Endothelial cell of hepatic sinusoid (primary cell): ENCODE data around the gene ZCCHC4.
"Not testable (repeated sequence)": the region's sequence is repeated elsewhere in the genome, so short reads cannot be mapped to it uniquely, and the experiment has no call there.

Experiments used
- in situ Hi-C: cut with HindIII; loops from 2 replicates; pipeline ENCODE4 v1.10.0; 2017; ENCODE audit warnings: low sequenced_read_pairs

Gene ZCCHC4

DNA sequence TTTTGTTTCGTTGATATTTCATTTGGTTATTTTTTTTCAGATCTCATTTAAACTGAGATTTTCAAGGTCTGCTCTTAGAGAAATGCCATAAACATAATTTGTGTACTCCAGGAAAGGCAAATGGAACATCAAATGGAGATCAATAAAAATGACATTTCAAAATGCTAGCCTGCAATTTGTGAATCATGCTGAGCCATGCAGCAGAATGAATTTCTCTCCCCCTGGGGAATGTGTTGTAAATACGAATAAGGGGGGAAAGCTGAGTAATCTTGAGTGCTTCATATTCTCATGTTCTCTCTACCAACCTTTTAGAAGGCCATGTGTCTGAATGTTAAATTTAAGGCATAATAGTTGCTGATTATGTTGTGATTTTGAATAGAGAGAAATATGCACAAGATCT lies 7.8 kb downstream of the ZCCHC4 start:
- in situ Hi-C loops, result no loop called here

DNA sequence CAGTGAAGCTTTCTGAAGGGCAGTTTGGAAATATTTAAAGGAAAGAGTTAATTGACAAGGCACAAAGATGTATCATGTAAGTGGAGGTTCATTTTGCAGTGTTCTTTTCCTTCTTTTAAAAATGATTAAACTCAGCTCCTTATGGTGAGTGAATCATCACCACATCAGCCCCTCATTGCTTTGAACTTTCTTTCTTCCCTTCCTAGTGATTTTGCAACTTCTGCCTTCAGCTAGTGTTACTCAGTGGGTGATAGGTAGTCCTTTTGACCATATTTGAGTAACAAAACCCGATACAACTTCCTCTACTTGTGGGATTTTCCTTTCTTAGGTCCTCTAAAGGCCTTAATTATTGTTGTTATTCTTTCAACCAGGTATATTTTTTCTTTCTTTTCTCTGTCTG lies 8.2 kb downstream of the ZCCHC4 start:
- in situ Hi-C loops, result no loop called here

DNA sequence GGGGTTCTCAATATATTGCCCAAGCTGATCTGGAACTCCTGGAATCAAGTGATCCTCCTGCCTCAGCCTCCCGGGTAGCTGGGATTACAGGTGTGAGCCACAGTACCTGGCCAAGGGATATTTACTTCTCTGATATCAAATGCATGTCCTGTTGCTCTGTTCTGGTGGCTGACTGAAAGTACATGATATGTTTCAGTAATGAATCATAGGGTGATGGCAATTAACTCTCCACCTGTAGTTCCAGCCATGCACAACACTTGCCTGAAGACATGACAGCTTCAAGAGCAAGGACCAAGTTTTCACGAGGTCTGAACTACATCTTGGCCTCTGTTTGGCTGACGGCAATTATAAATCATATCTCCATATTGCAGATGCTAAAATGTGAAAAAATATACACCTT lies 9.1 kb downstream of the ZCCHC4 start:
- in situ Hi-C loops, result no loop called here

DNA sequence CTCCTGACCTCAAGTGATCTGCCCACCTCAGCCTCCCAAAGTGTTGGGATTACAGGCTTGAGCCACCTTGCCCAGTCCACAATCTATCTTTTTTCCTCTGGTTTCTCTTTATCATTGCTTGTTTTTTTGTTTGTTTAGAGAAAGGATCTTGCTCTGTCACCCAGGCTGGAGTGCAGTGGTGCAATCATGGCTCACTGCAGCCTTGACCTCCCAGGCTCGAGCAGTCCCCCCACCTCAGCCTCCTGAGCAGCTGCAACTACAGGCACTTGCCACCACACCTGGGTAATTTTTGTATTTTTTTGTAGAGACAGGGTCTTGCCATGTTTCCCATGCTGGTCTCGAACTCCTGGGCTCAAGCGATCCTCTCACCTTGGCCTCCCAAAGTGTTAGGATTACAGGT lies 15.9 kb downstream of the ZCCHC4 start:
- in situ Hi-C loops, result not testable (repeated sequence)

DNA sequence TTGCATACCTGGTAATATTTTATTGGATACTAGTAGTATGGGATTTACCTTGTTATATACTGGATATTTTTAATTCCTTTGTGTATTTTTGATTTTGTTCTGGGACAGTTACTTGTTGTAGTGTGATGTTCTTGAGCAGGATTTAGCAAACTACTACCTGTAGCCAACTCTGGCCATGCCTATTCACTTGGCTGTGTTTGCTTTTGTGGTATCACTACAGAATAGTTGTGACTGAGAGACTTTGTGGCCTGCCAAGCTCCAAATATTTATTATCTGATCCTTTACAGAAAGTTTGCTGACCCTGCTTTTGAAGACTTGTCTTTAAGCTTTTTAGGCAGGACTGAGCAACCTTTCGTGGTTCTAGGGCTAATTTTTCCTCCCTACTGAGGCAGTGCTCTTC lies 17.8 kb downstream of the ZCCHC4 start:
- in situ Hi-C loops, result no loop called here

DNA sequence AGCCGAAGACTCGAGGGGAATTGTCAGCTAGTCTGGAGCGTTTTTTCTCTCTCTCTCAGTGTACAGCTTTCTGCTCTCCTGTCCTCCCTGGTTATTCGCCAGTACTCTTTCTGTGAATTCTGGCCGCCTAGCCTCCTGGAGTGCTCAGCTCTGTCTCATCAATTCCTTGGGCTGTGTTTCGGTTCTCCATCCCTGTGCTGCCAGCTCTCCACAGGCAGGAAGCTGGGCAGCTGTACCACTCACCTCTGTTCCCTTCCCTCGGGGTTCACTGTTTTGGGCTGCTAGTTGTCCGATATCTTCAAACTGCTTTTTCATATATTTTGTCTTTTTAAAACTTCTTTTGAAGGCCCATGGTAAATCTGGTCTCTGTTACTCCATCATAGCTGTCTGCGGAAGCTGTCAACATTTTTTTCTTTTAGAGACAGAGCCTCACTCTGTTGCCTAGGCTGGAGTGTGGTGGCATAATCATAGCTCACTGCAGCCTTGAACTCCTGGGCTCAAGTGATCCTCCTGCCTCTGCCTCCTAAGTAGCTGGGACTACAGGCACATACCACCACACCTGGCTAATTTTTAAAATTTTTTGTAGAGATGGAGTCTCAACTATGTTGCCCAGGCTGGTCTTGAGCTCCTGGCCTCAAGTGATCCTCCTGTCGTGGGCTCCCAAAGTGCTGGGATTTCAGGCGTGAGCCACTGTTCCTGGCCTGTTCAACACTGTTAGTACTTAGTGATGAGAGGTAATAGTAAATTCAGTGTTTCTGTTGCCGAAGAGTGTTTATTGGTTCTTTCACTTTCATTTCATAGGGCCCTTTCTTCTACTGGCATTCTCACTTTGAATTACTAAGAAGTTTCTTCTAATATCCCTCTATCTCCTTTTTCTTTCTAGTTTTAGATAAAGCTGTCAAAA lies 18.6 kb downstream of the ZCCHC4 start:
- in situ Hi-C loops, result no loop called here

DNA sequence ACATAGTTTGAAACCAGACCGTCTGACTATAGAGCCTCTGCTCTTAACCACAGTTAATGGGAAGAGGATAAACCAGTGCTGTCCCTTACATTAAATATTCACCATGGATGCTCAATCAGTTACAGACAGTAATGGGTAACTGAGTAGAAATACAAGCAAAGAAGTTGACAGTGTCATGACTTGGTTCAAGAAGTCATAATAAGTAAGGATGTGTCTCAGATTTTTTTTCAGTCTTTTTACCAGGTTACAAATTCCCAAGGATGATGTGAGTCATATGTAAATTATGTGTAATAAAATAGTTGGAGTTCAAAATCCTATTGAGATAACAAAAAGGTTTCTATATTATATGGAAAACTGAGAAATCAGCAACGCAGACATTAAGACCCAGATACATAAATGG lies 31.1 kb downstream of the ZCCHC4 start:
- in situ Hi-C loops, result no loop called here

DNA sequence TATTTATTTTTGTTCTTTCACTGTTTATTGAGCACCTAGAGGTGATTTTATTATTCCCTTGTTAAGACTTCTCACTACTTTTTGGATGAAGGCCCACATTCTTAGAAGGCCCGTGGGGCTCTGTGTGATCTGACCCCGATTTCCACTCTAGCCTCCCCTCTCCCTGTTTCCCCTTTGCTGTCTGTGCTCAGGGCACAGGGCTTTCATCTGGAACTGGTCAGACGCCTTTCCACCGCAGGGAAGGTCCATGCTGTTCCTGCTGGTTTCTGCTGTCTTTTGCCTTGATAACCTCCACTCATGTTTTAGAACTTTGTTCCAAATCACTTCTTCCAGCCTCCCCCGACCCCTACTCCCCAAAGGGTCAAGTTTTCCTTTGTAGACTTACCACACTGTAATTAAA lies 33.2 kb downstream of the ZCCHC4 start:
- in situ Hi-C loops, result no loop called here

DNA sequence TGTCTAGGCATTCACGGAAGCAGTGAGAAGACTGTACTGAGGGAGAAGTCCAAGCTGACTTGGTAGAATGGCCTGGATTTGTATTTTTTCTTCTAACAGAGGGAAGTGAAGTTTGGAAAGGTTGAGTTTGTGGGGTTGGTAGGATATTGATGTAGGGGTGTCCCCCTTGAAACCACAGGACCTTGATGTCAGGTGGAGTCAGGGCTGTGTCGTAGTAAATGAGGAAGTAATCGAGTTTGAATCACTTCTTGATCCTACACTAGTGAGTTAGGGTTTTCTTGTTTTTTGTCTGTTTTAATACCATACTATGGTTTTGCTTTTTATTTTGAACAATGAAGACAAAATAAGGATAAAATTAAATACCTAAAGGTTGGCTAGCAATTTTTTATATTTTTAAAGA lies 34.3 kb downstream of the ZCCHC4 start:
- in situ Hi-C loops, result no loop called here

DNA sequence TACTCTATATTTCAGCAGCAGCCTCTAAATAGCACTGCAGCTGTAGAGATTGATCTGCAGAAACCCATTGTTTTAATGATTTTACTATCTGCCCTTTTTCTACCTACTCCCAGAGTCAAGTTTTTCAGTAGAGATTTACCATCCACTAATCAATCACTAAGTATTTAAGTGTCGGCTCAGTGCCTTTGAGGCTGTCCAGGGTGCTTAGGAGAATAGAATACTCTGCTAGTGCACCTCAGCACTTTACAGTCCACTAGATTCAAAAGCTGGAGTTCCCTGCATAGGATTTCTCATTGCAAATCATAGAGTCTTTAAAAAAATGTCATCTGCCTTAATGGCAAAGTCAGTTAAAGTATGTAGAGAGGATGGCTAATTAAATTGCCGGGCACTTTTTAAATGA lies 34.9 kb downstream of the ZCCHC4 start:
- in situ Hi-C loops, result no loop called here

DNA sequence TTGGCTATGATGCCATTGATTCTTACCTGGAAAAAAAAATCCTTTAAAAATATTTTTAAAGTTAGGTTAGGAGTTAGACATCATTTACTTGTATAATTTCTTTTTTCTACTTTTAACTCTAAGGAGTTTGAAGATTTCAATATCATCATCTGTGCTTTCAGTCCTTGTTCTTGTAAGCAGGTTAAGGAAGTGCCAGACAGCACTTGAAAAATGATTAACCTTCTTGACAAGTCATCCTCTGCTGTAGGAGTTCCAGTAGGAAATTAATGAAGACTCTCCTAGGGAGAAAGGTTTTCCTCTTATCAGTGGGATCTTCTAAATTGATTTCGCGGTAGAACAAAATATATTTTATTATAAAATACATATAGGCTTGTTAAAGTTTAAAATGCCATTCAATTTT lies 35.4 kb downstream of the ZCCHC4 start:
- in situ Hi-C loops, result no loop called here

DNA sequence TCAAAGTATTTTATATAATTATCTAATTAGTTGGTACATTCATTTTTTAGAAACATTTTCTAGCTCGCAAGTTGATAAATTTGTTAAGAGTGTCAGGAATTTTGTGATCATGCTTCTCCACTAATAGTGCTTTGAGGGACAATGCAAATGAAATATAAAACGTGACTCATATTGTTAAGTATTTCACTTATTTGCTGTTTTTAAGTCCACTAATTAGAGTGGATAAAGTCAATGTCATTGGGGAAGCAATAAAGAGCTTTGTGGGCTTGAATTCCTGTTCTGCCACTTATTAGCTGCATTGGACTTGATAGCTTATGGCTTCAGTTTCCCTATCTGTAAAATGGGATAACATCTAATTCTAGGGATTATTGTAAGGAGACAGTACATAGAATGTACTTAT lies 38.0 kb downstream of the ZCCHC4 start:
- in situ Hi-C loops, result no loop called here

DNA sequence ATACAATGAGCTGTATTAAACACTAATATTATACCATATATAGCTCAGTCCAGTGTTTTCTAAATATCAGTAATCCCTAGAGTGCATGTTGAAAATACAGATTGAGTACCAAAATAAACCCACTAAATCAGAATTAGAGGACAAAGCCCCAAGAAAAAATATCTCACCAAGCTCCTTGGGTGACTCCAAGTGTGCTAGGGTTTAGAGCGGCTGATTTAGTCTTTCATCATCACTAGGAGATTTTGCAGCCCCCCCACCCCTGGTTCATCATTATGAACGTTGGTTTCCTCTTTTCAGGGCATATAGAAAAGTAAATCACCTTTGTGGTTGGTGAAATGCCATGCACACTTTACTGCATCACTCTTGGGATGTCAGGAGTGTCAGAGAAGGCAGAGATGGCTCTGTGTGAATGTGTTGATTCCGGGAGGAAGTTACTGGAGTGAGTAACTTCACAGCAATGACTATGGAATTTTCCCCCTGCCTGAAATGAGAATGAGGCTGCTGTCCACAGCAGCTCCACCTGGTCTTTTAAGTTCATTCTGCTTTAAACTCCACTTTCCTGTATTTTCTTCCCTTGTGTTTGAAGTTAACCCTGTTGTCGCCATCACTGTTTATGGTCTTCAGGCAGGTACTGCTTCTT lies 39.3 kb downstream of the ZCCHC4 start:
- in situ Hi-C loops, result no loop called here

DNA sequence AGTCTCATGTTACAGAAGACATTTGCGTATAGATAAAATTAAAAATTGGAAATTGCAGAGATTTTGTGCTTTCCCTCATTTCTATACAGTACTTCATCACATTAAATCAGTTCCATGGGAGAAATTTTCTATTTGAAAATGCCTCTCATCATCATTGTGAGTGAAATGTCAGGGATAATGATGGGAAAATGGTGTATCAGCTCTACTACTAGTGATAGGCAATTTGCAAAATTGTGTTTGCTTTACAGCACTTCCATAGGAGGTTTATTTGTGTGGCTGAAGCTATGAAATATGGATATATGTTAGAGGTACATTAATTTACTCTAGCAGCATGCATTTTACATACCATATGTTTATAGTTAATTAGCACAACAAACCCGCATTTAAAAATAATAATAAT lies 43.5 kb downstream of the ZCCHC4 start:
- in situ Hi-C loops, result no loop called here

DNA sequence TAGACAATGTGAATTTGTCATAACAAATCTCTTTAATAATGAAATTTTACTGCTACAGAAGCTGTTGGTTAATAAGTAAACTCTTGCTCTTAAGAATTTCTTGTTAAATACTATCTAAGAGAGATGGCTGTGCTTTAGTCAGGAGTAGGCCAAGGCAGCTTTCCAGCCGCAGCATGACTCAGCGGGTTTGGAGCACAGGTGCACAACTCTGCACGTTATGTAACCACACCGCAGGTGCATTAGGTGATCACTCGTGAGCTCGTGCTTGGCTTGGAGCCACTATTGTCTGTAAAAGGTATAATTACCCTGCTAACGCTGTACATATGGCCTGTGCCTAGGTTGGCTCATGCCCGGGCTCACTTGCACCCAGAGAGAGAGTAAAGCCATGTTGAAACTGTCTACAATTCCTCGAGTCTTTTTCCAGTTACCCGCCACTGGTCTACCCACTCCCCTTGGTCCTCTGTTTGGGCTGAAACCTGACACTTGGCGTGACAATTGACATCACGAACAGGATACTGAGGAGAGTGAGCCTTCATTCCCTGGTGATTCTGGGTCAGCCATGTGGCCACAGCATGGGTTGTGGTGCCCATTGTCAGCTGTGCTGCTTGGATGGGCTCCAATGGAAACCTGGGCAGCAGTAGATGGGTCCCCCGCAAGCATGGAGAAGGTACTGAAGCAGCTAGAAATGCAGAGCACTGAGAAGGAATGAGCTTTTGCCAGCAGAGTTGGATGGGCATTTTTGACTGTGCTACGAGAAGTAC lies 46.1 kb downstream of the ZCCHC4 start:
- in situ Hi-C loops, result no loop called here

DNA sequence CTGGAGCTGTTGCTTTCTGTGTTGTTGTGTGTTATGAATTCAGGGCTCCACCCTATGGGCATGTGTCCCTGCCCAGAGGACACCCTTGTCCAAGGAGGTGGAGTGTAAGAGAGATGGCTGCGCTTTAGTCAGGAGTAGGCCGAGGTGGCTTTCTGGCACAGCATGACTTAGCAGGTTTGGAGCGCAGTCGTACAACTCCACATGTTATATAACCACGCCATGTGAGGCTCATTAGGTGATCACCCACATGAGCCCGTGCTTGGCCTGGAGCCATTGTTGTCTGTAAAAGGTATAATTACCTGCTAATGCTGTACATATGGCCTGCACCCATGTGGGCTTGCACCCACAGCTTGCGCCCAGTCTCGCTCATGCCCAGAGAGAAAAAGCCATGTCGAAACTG lies 48.7 kb downstream of the ZCCHC4 start:
- in situ Hi-C loops, result no loop called here

DNA sequence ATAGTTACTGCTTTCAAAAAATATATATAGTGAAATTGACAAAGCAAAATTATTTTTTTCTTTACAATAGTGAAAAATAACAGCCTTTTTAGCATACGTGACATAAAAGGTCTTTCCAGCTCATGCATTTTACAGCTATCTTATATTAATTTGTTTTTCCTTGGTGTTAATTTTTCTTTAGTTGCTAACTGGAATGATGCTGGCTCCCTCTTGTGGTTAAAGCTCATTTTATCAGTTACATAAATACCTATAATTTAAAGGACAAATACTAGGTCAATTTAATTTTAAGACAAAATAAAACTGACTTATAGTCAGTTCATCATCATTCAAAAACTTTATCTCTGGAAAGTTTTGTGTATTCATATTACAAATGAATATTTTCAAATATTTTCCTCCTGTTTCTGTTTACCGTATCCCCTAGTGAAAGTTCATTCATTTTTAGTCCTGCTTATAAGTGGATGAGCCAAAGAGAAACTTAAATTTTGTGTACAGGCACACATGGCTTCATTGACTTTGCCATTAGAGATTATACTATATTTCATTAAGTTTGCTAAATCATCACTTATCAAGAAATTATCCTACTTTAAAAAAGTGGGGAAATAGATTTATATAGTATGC lies 54.5 kb downstream of the ZCCHC4 start:
- in situ Hi-C loops, result no loop called here

DNA sequence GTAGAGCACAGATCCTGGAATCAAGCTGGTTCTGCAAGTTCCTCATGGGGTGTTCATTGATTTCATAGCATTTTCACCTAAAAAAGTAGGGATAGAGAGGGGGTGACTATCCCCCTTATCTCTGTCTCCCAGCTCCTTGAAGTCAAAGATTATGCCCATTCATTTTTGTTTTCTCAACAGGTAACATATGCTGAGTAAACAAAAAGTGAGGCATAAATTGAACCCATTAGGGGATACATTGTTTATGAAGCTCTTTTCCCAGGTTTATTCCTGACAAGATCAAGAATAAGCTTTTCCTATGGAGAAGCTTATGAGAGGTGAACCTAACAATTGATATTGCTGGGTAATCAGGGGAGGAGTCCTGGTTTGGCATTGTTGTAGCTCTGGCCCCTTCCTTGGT lies 55.3 kb downstream of the ZCCHC4 start:
- in situ Hi-C loops, result no loop called here

DNA sequence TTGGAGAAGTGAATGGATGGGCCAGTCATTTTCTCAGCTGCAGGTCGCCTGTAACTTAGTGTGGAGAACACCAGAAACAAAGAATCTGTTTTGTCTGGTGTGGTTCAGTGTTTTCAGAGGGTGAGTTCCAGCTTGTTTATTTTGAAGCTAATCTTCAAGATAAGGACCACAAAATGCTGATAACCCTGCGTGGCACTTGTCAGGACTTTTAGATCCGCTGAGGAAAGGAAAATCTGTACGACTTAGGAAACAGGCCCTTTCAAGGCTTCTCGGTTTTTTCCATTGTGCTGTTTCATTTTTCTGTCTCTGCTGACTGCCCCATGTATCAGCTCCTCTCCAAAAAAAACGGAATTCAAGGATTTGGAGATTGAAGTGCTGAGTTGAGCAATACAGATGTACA lies 55.7 kb downstream of the ZCCHC4 start:
- in situ Hi-C loops, result no loop called here

DNA sequence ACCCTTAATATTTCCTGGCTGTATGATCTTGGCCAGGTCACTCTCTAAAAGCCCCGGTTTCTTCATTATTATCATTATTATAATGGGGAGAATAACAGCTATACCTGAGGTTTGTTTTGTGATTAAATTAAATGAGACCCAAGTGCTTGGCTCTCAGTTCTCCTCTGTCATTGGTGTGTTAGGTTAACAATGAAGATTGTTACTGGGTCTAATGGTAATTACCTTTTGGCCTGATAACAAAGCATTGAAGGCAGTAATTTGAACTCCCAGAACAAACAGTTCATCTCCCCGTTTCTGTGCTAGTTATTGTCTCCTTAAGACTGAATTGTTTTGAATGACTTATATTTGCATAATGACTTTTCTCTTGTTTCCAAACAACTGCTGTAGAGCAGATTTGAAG lies 57.7 kb downstream of the ZCCHC4 start:
- in situ Hi-C loops, result no loop called here

DNA sequence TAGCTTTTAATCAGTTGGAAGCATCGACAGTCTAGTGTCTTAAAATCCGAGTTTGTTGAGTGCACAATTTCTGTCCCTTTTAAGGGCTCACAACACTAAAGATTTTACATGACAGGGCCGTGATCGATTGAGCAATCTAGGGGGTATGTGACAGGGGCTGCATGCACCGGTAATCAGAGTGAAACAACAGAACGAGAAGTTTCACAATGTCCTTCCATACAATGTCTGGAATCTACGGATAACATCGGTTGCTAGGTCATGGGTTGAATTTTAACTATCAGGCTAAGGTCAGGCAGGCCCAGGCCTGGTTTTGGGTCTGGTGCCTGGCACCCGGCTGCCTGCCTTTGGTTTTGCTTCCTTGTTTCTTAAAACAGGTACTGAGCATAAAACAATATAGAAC lies 60.0 kb downstream of the ZCCHC4 start:
- in situ Hi-C loops, result not testable (repeated sequence)
